Naive B cell (primary cell): ENCODE results near the gene ADM. TPM values are rescaled to one million over a fixed set of nuclear protein-coding genes. Genes with fewer than 3 reads are reported as not detected.

Experiments
- ATAC-seq, 2 donors: fragments of 150-1000 bp; cut with Tn5 transposase; 2 replicates each; pipeline ENCODE4 v1.10.0; 2021; ENCODE audit warnings: low read depth in 2 of 2, mild to moderate bottlenecking in 2 of 2, moderate library complexity in 2 of 2
- DNase-seq: peaks from one replicate; pipeline ENCODE4 v3.0.0; 2022
- H3K27ac Mint-ChIP-seq, 6 donors: one replicate each; pipeline ENCODE4 v1.8.0; 2020 to 2022; ENCODE audit warnings: mild to moderate bottlenecking in 6 of 6, mixed read lengths in 6 of 6, moderate library complexity in 5 of 6, inconsistent platforms in 2 of 6
- H3K27me3 Mint-ChIP-seq, 3 donors: one replicate each; pipeline ENCODE4 v1.8.0; 2021 to 2022; ENCODE audit warnings: mixed read lengths in 3 of 3, mild to moderate bottlenecking in 1 of 3
- H3K36me3 Mint-ChIP-seq, 2 donors: one replicate each; pipeline ENCODE4 v1.8.0; 2020 to 2022; ENCODE audit warnings: mixed read lengths in 2 of 2, inconsistent platforms in 1 of 2, mild to moderate bottlenecking in 1 of 2
- H3K4me1 Mint-ChIP-seq, 3 donors: one replicate each; pipeline ENCODE4 v1.8.0; 2020 to 2022; ENCODE audit warnings: mixed read lengths in 3 of 3, inconsistent platforms in 1 of 3, mild to moderate bottlenecking in 1 of 3, moderate library complexity in 1 of 3
- H3K4me3 Mint-ChIP-seq, 8 donors: one replicate each; pipeline ENCODE4 v1.8.0; 2020 to 2022; ENCODE audit warnings: mild to moderate bottlenecking in 8 of 8, mixed read lengths in 8 of 8, moderate library complexity in 8 of 8, inconsistent platforms in 2 of 8
- H3K9me3 Mint-ChIP-seq, 7 donors: one replicate each; pipeline ENCODE4 v1.8.0; 2020 to 2022; ENCODE audit warnings: mixed read lengths in 7 of 7, mild to moderate bottlenecking in 5 of 7, inconsistent platforms in 2 of 7, moderate library complexity in 1 of 7
- polyA plus RNA-seq, 6 donors: library from polyadenylated mRNA; unstranded; fragments of 300-500 nt; fragmentation: Illumina TruSeq; gene quantifications; one replicate each; pipeline ENCODE4 v1.2.3, GENCODE V29; 2021; ENCODE audit warnings: low read depth in 6 of 6

The ADM gene
- polyA plus RNA-seq, 6 donors from 2014 or later, result 0.19 to 1.9 TPM; not detected in 4

- H3K27me3 Mint-ChIP-seq, result peaks cover 0 to 19% (median 15%) of the 10 kb centered on the region in 3 donors
- H3K4me1 Mint-ChIP-seq, result peaks cover 15 to 22% (median 17%) of the 10 kb centered on the region in 3 donors
- H3K9me3 Mint-ChIP-seq, result no peaks in the 10 kb centered on the region
- no peaks in the 10 kb centered on the region for H3K36me3 Mint-ChIP-seq
- peak in 1 of 2 donors; percentile 14 for ATAC-seq
- peak overlapping the region; percentile 67 to 94 (median 88) for H3K4me3 Mint-ChIP-seq
- DNase-seq, result peak; percentile 21
- peak overlapping the region in 2 of 6 donors; percentile 51 to 87 for H3K27ac Mint-ChIP-seq
Measured at GRCh38 chr11:10295064-10295901, 9.6 kb upstream of the ADM start.

DNA sequence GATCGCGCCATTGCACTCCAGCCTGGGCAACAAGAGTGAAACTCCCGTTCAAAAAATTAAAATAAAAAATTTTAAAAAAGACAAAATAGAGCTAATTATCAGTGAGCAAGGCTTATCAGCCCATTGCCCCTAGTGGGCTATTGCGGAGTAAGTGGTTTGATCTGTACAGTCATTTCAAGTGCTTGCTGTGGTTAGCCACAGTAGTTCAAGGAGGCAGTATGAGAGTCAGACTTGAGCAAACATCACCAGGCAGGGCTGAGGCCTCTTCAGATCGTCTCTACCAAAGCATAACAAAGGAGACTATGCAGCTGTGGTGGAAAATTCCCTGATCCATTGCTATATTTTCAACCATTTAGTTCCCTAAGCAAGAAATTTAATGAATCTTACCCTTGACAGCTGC lies 6.5 kb upstream of the ADM start:
- Mint-ChIP-seq H3K4me1 (peaks cover 14 to 24% (median 17%) of the 10 kb centered on the region in 3 donors), H3K4me3 (peak overlapping the region in 1 of 8 donors; percentile 39), H3K27me3 (peaks cover 0 to 19% (median 15%) of the 10 kb centered on the region in 3 donors), H3K27ac (no peak overlapping the region), H3K36me3 (no peaks in the 10 kb centered on the region), H3K9me3 (no peaks in the 10 kb centered on the region)
- peak; percentile 67 to 68 for ATAC-seq
- peak; percentile 29 for DNase-seq

DNA sequence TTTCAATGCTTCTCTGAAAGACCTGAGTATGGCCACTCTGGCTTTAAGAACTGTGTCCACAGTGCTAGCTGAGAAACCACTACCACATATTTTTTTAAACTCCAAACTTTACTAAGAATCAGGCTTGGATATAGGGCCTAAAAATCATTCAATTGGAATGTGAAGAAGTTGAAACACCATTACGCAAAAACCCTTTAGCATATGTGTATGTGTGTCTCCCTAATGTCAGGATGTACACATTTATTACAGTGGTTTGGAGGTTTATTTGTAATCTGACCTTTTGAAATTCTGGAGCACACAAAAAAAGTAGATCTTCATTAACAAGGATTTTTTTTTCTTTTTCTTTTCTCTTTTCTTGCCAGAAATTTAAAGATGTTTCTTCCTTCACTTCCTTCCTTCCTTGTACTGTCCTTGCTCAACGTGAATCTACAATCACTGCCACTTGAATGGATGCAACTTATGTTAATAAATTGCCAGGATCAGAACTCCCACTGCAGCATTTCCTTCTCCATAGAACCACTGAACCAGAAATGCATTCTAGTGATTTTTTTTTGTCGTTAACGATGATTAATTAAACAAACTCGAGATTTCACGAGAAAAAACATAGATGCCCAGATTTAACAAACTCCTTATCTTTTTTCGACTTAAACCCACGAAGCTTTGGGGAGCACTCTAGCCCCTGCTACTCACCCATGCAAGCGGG lies 3.1 kb upstream of the ADM start:
- no peaks in the 10 kb centered on the region for H3K36me3 Mint-ChIP-seq
- H3K4me1 Mint-ChIP-seq, result peaks cover 29 to 46% (median 38%) of the 10 kb centered on the region in 3 donors

DNA sequence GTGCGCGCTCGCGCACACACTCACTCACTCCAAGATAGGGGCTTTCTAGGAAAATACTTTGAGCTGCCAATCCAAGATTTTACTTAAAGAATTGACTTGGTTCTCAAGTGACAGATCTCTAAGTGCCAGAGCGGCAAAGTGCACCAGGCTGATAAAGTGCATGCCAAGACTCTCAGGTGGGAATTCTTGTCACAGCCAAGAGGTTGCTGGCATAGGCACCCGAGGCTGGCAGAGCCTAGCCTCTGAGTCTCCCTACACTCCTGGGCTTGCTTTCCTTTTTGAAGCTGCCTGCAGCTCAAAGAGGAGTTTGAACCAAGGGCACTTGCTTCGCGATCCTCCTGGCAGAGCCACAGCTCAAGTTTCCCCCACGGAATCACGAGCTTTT lies 2.5 kb upstream of the ADM start:
- ATAC-seq, result no peak
- Mint-ChIP-seq H3K27me3 (peaks cover 6 to 26% (median 16%) of the 10 kb centered on the region in 3 donors), H3K4me3 (peak overlapping the region; percentile 89 to 100 (median 98))

More for the DNA sequence above, 3.1 kb upstream of the ADM start:
- no peak for DNase-seq
- no peak for ATAC-seq
- Mint-ChIP-seq H3K27me3 (peaks cover 1 to 23% (median 15%) of the 10 kb centered on the region in 3 donors), H3K4me3 (peak overlapping the region; percentile 89 to 100 (median 98)), H3K27ac (peak overlapping the region in 3 of 6 donors; percentile 2 to 81 (median 78)), H3K9me3 (no peaks in the 10 kb centered on the region)

DNA sequence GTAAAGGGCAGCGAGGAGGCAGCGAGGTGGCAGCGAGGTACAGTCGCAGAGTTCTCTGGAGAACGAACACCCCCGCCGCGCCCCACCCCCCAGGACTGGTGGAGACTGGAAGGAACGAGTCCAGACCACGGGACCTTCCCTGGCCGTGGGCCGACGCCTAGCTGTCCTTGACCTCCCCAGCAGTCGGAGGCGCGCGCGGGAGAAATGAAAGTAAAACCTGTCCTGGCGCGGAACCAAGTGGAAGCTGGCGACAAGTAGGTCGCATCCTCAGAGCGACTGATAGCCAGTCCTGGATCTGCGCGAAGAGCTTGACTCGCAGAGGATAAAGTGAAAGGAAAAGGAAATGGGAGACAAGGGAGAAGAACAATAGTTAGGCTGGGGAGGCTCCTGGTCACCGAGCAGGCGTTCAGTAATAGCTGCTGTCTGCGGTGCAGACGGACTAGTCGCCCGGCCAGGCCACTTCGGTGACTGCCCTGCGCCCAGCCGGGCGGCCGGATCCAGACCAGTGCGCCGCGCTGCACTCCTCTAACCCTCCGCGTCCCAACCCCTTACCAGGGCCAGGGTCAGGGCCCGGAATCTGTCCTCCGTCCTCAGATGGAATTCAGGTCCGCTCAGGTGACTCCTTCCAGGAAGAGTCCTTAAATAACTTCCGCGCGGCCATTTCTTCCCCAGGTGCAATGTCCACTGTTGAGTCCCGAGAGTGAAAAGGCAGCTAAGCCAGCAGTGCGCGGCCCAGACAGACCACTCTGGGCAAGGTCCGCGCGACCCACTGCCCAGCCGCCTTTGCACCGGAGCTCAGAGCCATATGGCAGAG lies 1.9 kb upstream of the ADM start:
- H3K27me3 Mint-ChIP-seq, result peaks cover 6 to 21% (median 16%) of the 10 kb centered on the region in 3 donors

More for the DNA sequence above, 2.5 kb upstream of the ADM start:
- DNase-seq, result no peak
- Mint-ChIP-seq H3K27ac (peak overlapping the region in 3 of 6 donors; percentile 48 to 92 (median 78)), H3K9me3 (no peaks in the 10 kb centered on the region), H3K4me1 (peaks cover 33 to 51% (median 42%) of the 10 kb centered on the region in 3 donors), H3K36me3 (no peaks in the 10 kb centered on the region)

DNA sequence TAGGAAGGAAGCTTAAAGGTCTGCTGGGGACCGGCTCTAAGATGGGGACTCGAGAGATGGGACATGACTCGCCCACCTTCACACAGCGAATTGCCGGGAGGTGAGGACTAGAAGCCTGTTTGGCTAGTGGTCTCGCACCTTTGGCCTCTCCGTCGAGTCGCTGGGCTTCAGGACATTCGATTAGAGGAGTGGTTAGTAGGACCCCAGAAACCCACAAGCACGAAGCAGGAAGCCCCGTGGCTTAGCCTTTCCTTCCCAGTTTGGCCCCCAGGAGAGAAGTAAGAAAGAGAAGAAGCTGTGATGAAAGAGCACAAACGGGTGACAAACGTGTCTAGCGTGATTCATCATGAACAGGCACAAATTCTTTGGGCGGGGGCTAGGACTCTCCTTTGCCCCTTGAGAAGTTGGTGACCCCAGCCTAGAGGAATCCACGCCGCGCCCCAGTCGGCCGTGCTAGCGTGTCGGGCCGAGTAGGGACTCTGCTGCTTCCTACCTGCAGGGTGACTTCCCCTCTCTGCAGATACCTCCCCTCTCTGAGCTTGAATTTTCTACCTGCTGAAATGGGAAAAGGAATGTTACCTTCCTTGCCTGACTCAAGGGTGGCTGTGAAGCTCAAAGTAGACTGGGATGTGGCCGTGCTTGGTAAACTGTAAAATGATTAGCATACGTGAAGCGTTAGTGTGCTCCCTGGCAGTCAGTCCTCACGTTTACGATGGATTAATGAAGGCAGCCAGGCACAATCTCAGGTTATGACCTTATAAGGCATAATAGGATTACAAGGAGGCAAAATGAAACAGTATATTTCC lies 1.1 kb upstream of the ADM start:
- Mint-ChIP-seq H3K4me1 (peaks cover 42 to 63% (median 48%) of the 10 kb centered on the region in 3 donors), H3K27me3 (peaks cover 6 to 21% (median 16%) of the 10 kb centered on the region in 3 donors), H3K9me3 (no peaks in the 10 kb centered on the region), H3K27ac (peak overlapping the region in 3 of 6 donors; percentile 78 to 93 (median 92)), H3K36me3 (no peaks in the 10 kb centered on the region), H3K4me3 (peak overlapping the region; percentile 89 to 100 (median 98))
- DNase-seq (peak; percentile 44), ATAC-seq (peak; percentile 14 to 20)

More for the DNA sequence above, 1.9 kb upstream of the ADM start:
- Mint-ChIP-seq H3K4me1 (peaks cover 36 to 57% (median 43%) of the 10 kb centered on the region in 3 donors), H3K9me3 (no peaks in the 10 kb centered on the region), H3K27ac (peak overlapping the region in 5 of 6 donors; percentile 48 to 92 (median 83)), H3K36me3 (no peaks in the 10 kb centered on the region), H3K4me3 (peak overlapping the region; percentile 89 to 100 (median 98))
- peak; percentile 24 to 27 for ATAC-seq
- peak; percentile 69 for DNase-seq

DNA sequence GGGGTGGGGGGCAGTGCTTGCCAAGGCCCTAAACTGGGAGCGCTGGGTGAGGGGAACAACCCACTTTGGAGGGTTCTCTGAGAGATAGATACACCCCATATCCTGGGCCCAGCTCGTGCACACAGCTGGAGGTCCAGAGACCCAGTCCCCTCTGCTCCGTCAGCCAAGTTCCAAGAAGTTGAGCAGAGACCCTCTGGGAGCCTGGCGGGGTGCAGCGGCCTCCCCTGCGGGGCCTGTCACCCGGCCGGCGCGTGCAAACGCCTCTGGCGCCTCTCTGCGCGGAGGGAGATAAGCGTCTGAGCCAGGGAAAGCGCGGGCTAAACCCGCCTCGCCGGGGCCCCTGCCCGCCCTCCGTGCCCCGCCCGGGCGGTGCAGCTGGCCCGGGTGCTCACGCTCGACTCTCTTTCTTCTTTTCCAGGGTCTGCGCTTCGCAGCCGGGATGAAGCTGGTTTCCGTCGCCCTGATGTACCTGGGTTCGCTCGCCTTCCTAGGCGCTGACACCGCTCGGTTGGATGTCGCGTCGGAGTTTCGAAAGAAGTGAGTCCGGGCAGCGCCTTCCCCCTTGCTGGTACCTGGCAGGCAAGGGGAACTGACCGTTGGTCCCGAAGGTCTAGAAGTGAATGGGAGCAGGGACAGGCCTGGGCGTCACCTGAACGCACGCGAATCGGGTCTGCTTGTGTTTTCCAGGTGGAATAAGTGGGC lies 540 bp downstream of the ADM start:
- peaks cover 42 to 63% (median 48%) of the 10 kb centered on the region in 3 donors for H3K4me1 Mint-ChIP-seq
- no peaks in the 10 kb centered on the region for H3K9me3 Mint-ChIP-seq
- H3K27ac Mint-ChIP-seq, result peak overlapping the region in 2 of 6 donors; percentile 22 to 65
- H3K27me3 Mint-ChIP-seq, result peaks cover 6 to 24% (median 16%) of the 10 kb centered on the region in 3 donors
- DNase-seq, result peak; percentile 25
- no peak for ATAC-seq
- H3K4me3 Mint-ChIP-seq, result peak overlapping the region; percentile 89 to 100 (median 98)
- H3K36me3 Mint-ChIP-seq, result no peaks in the 10 kb centered on the region

DNA sequence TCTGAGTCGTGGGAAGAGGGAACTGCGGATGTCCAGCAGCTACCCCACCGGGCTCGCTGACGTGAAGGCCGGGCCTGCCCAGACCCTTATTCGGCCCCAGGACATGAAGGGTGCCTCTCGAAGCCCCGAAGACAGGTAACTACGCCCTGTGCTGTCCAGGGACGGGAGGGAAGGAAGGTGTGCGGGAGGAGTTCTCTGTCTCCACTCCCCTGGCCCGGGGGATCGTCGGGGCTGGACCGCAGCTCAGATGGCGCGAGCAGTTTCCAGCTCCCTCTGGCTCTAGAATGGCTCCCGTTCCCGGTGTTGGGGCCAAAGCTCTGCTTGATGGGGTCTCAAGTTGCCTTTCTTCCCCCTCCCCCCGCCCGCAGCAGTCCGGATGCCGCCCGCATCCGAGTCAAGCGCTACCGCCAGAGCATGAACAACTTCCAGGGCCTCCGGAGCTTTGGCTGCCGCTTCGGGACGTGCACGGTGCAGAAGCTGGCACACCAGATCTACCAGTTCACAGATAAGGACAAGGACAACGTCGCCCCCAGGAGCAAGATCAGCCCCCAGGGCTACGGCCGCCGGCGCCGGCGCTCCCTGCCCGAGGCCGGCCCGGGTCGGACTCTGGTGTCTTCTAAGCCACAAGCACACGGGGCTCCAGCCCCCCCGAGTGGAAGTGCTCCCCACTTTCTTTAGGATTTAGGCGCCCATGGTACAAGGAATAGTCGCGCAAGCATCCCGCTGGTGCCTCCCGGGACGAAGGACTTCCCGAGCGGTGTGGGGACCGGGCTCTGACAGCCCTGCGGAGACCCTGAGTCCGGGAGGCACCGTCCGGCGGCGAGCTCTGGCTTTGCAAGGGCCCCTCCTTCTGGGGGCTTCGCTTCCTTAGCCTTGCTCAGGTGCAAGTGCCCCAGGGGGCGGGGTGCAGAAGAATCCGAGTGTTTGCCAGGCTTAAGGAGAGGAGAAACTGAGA lies 1.4 kb downstream of the ADM start:
- DNase-seq (peak; percentile 14), ATAC-seq (no peak)
- Mint-ChIP-seq H3K36me3 (no peaks in the 10 kb centered on the region), H3K27ac (peak overlapping the region in 2 of 6 donors; percentile 44 to 65), H3K9me3 (no peaks in the 10 kb centered on the region), H3K4me3 (peak overlapping the region; percentile 76 to 100 (median 95)), H3K27me3 (peaks cover 6 to 25% (median 16%) of the 10 kb centered on the region in 3 donors), H3K4me1 (peaks cover 42 to 63% (median 48%) of the 10 kb centered on the region in 3 donors)

GRCh38 chr11:10307022-10307399 lies 2.1 kb downstream of the ADM start:
- Mint-ChIP-seq H3K9me3 (no peaks in the 10 kb centered on the region), H3K27me3 (peaks cover 6 to 25% (median 16%) of the 10 kb centered on the region in 3 donors), H3K4me3 (peak overlapping the region; percentile 76 to 100 (median 95)), H3K4me1 (peaks cover 41 to 62% (median 48%) of the 10 kb centered on the region in 3 donors), H3K36me3 (no peaks in the 10 kb centered on the region), H3K27ac (peak overlapping the region in 1 of 6 donors; percentile 74)
- peak; percentile 7 to 8 for ATAC-seq
- DNase-seq, result no peak

DNA sequence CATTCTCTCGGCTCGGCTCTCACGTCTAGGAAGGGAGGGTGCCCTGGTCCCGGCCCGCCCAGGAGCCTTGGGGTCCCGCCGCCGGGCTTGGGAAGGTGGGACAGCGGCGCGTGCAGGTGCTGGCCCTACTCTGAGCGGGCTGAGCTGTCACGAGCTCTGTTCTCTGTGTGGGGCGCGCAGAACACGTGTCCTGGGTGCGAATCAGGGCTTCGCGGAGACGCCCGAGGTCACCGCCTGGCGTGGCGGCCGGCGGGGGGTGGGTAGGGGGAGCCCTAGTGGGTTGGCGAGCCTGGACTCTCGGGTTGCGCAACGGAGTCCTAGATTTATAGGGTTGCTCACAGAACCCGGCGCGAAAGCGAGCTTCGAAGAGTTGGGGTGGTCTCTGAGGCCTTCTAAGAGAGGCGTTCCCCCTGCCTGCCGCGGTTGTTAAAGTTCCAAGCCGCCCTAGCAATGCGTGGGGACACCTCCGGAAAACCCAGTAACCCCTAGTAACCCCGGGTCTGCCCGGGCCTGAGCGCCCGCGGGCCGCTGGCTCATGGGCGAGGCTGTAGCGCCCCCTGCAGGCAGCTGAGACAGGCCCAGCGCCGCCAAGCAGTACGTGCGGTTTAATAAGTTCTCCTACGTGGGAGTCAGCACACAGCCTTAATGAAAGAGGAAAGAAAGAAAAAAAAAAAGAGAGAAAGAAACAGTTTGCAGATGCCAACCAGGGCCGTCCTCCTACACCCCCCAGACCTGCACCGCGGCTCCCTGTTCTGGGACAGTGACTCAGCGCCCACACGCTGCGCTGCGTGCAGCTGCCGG lies 2.7 kb downstream of the ADM start:
- Mint-ChIP-seq H3K4me1 (peaks cover 39 to 56% (median 48%) of the 10 kb centered on the region in 3 donors), H3K36me3 (no peaks in the 10 kb centered on the region), H3K9me3 (no peaks in the 10 kb centered on the region)

More for the DNA sequence above, 2.7 kb downstream of the ADM start:
- peak overlapping the region in 5 of 6 donors; percentile 74 to 95 (median 88) for H3K27ac Mint-ChIP-seq
- DNase-seq (peak; percentile 83), ATAC-seq (peak; percentile 72 to 74)
- H3K4me3 Mint-ChIP-seq, result peak overlapping the region; percentile 83 to 100 (median 95)
- peaks cover 6 to 25% (median 16%) of the 10 kb centered on the region in 3 donors for H3K27me3 Mint-ChIP-seq
